DMS153 (cell line): Measurements from ENCODE around the gene ZNHIT1.
"Not testable (repeated sequence)": the region's sequence is repeated elsewhere in the genome, so short reads cannot be mapped to it uniquely, and the experiment has no call there.

Experiments
- DNase-seq: peaks from one replicate; lab custom pipeline; 2025; lab: John Stamatoyannopoulos, UW

ZNHIT1 gene

GRCh38 chr7:101186844-101187428, 31.0 kb upstream of the ZNHIT1 start:
- no peak for DNase-seq

- DNase-seq: no peak
These were observed 28.9 kb upstream of the ZNHIT1 start for GRCh38 chr7:101189109-101189508.

GRCh38 chr7:101195884-101196283, 22.1 kb upstream of the ZNHIT1 start:
- no peak for DNase-seq

- DNase-seq: no peak
These were observed 20.0 kb upstream of the ZNHIT1 start for GRCh38 chr7:101197991-101198390.

GRCh38 chr7:101198476-101198875, 19.5 kb upstream of the ZNHIT1 start:
- DNase-seq: no peak

GRCh38 chr7:101199522-101199921, 18.4 kb upstream of the ZNHIT1 start:
- DNase-seq: not testable (repeated sequence)

- no peak for DNase-seq
These were observed 17.5 kb upstream of the ZNHIT1 start for GRCh38 chr7:101200504-101200861.

- DNase-seq: no peak
These were observed 16.9 kb upstream of the ZNHIT1 start, which contains the start of gene MOGAT3 for GRCh38 chr7:101200862-101201599. MOGAT3 (minus strand) TSS chr7:101201036; CDS start chr7:101200854, 182 bp downstream.

GRCh38 chr7:101201695-101202602, 16.0 kb upstream of the ZNHIT1 start:
- no peak for DNase-seq

- no peak for DNase-seq
These were observed 15.4 kb upstream of the ZNHIT1 start for GRCh38 chr7:101202603-101202918.

- DNase-seq: not testable (repeated sequence)
These were observed 13.9 kb upstream of the ZNHIT1 start for GRCh38 chr7:101203740-101204738.

GRCh38 chr7:101205901-101206664, 11.9 kb upstream of the ZNHIT1 start:
- DNase-seq: no peak

GRCh38 chr7:101206665-101207042, 11.3 kb upstream of the ZNHIT1 start:
- DNase-seq: no peak

- DNase-seq: no peak
These were observed 10.5 kb upstream of the ZNHIT1 start for GRCh38 chr7:101207459-101207858.

- DNase-seq: no peak
These were observed 9.2 kb upstream of the ZNHIT1 start for GRCh38 chr7:101208794-101209193.

GRCh38 chr7:101210143-101210542, 7.8 kb upstream of the ZNHIT1 start:
- no peak for DNase-seq

- no peak for DNase-seq
These were observed 6.5 kb upstream of the ZNHIT1 start for GRCh38 chr7:101211501-101211900.

- no peak for DNase-seq
These were observed 6.0 kb upstream of the ZNHIT1 start for GRCh38 chr7:101212014-101212413.

GRCh38 chr7:101216001-101216859, 1.7 kb upstream of the ZNHIT1 start:
- no peak for DNase-seq

GRCh38 chr7:101216860-101217387, 1.0 kb upstream of the ZNHIT1 start:
- no peak for DNase-seq
